ENCODE data around the gene RAD51B.

Gene RAD51B

DNA sequence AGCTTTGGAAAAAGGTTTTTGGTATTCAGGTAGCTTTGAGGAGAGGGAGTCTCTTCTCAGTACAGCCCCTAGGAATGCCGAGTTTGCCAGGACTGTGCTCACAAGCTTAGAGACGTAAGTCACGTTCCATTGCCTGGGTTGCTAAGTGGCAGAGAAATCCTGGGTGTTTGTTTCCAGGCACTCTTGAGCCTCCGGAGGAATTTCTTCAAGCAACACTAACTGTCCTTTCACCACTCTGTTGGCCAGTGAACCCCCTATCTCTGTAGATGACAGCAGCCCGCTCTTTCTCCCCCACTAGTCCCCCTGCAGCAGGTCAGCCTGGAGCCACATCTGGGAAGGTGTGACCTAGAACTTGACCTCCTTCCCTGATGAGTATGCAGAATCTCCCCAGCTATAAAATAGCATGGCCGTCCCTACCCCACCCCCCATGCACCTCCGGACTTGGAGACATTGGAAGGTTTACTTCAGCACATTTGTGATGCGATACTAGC, 810.5 kb downstream of the RAD51B start:
- TF ChIP-seq EZH2 (optimal IDR thresholded peaks at IDR 0.05; ENCODE audit: low read depth, low read length) = no peak
- TF ChIP-seq CTCF (IDR thresholded peaks at IDR 0.05; ENCODE audit: low read length) = no peak
- no peak for TF ChIP-seq EZH2phosphoT487 (IDR thresholded peaks at IDR 0.05; ENCODE audit: low read length)

GRCh38 chr14:68630611-68631393, 811.2 kb downstream of the RAD51B start:
- Histone ChIP-seq H3K36me3 (replicated peaks; ENCODE audit: insufficient read depth, low read length) (no peaks in the 10 kb centered on the region), H3K4me1 (ENCODE audit: low read length) (no peaks in the 10 kb centered on the region), H4K20me1 (ENCODE audit: insufficient read depth, low read length) (no peaks in the 10 kb centered on the region), H3K27ac (ENCODE audit: low read length) (no peak overlapping the region), H3F3A (ENCODE audit: insufficient read depth, low read length) (no peaks in the 10 kb centered on the region), H3K4me3 (ENCODE audit: low read length) (no peak overlapping the region), H2AFZ (ENCODE audit: low read length) (no peak overlapping the region), H3K9me3 (replicated peaks; ENCODE audit: insufficient read depth, low read length) (no peaks in the 10 kb centered on the region), H3K4me2 (ENCODE audit: low read depth, low read length) (no peak overlapping the region), H3K79me2 (ENCODE audit: low read length) (no peaks in the 10 kb centered on the region), H3K9ac (ENCODE audit: low read length) (no peak overlapping the region), H3K9me2 (replicated peaks; ENCODE audit: insufficient read depth, low read length) (no peaks in the 10 kb centered on the region), H3K27me3 (replicated peaks; ENCODE audit: insufficient read depth, low read length) (no peaks in the 10 kb centered on the region)
- DNase-seq = no peak
- no peak for TF ChIP-seq EZH2 (optimal IDR thresholded peaks at IDR 0.05; ENCODE audit: low read depth, low read length)
- TF ChIP-seq CTCF (IDR thresholded peaks at IDR 0.05; ENCODE audit: low read length) = no peak
- no peak for TF ChIP-seq EZH2phosphoT487 (IDR thresholded peaks at IDR 0.05; ENCODE audit: low read length)

More for the DNA sequence above, 810.5 kb downstream of the RAD51B start:
- Histone ChIP-seq H3K9me2 (replicated peaks; ENCODE audit: insufficient read depth, low read length) (no peaks in the 10 kb centered on the region), H3K9ac (ENCODE audit: low read length) (no peak overlapping the region), H3K9me3 (replicated peaks; ENCODE audit: insufficient read depth, low read length) (no peaks in the 10 kb centered on the region), H3F3A (ENCODE audit: insufficient read depth, low read length) (no peaks in the 10 kb centered on the region), H3K36me3 (replicated peaks; ENCODE audit: insufficient read depth, low read length) (no peaks in the 10 kb centered on the region), H3K27me3 (replicated peaks; ENCODE audit: insufficient read depth, low read length) (no peaks in the 10 kb centered on the region), H3K4me2 (ENCODE audit: low read depth, low read length) (no peak overlapping the region), H3K4me1 (ENCODE audit: low read length) (no peaks in the 10 kb centered on the region), H3K4me3 (ENCODE audit: low read length) (no peak overlapping the region), H3K27ac (ENCODE audit: low read length) (no peak overlapping the region), H2AFZ (ENCODE audit: low read length) (no peak overlapping the region), H3K79me2 (ENCODE audit: low read length) (no peaks in the 10 kb centered on the region), H4K20me1 (ENCODE audit: insufficient read depth, low read length) (no peaks in the 10 kb centered on the region)
- no peak for DNase-seq

GRCh38 chr14:68631394-68632053, 811.9 kb downstream of the RAD51B start:
- no peak overlapping the region for H3K4me2 ChIP-seq (ENCODE audit: low read depth, low read length)
- no peaks in the 10 kb centered on the region for H4K20me1 ChIP-seq (ENCODE audit: insufficient read depth, low read length)
- H3K4me3 ChIP-seq (ENCODE audit: low read length) = no peak overlapping the region
- H3K27ac ChIP-seq (ENCODE audit: low read length) = no peak overlapping the region
- no peaks in the 10 kb centered on the region for H3F3A ChIP-seq (ENCODE audit: insufficient read depth, low read length)
- no peaks in the 10 kb centered on the region for H3K27me3 ChIP-seq (replicated peaks; ENCODE audit: insufficient read depth, low read length)
- no peaks in the 10 kb centered on the region for H3K36me3 ChIP-seq (replicated peaks; ENCODE audit: insufficient read depth, low read length)
- TF ChIP-seq EZH2 (optimal IDR thresholded peaks at IDR 0.05; ENCODE audit: low read depth, low read length) (no peak), EZH2phosphoT487 (IDR thresholded peaks at IDR 0.05; ENCODE audit: low read length) (no peak), CTCF (IDR thresholded peaks at IDR 0.05; ENCODE audit: low read length) (no peak)
- no peaks in the 10 kb centered on the region for H3K9me3 ChIP-seq (replicated peaks; ENCODE audit: insufficient read depth, low read length)
- H3K4me1 ChIP-seq (ENCODE audit: low read length) = no peaks in the 10 kb centered on the region
- no peak overlapping the region for H3K9ac ChIP-seq (ENCODE audit: low read length)
- H3K9me2 ChIP-seq (replicated peaks; ENCODE audit: insufficient read depth, low read length) = no peaks in the 10 kb centered on the region
- H2AFZ ChIP-seq (ENCODE audit: low read length) = no peak overlapping the region
- H3K79me2 ChIP-seq (ENCODE audit: low read length) = no peaks in the 10 kb centered on the region
- DNase-seq = no peak
